B cell (primary cell): ENCODE measurements around the gene THSD4. TPM values are rescaled to one million over a fixed set of nuclear protein-coding genes. Genes with fewer than 3 reads are reported as not detected.

Experiments used
- ATAC-seq: fragments of 200-7000 bp; cut with Tn5 transposase; one replicate; pipeline ENCODE4 v1.10.0; 2021; ENCODE audit warnings: low read depth, mild to moderate bottlenecking, moderate number of reproducible peaks, moderate library complexity
- CTCF ChIA-PET: fragments of 350-600 bp; sonication (Branson Sonifier 250); formaldehyde crosslinking; loops from one replicate; lab custom pipeline; 2021; ENCODE audit warnings: antibody characterized with exemption, inconsistent platforms; lab: Charles Lee
- POLR2A ChIA-PET: fragments of 350-600 bp; sonication (Branson Sonifier 250); formaldehyde crosslinking; loops from one replicate; lab custom pipeline; 2021; ENCODE audit warnings: antibody characterized with exemption; lab: Charles Lee
- DNase-seq: peaks from one replicate; pipeline ENCODE4 v3.0.0; 2013
- H2AFZ ChIP-seq: 2 replicates; pipeline ENCODE4 v1.6.1; 2012; ENCODE audit warnings: mild to moderate bottlenecking, low read depth, low read length; ENCODE audit not compliant: insufficient read depth, poor library complexity, severe bottlenecking
- H3K27ac ChIP-seq, 2 donors: 1 replicate in 1 of 2; 2 replicates in 1 of 2; pipeline ENCODE4 v1.5.1; 2012 to 2013; ENCODE audit warnings: low read length in 2 of 2, mild to moderate bottlenecking in 2 of 2, moderate library complexity in 1 of 2
- H3K27me3 ChIP-seq, 4 experiments: fragments of 200-600 bp in 1 of 4; sonication (generic) in 1 of 4; replicated peaks in 1 of 4; 1 replicate in 2 of 4; 2 replicates in 2 of 4; pipeline versions ENCODE4 v1.6.1 to v1.7.0; 2013 to 2016; ENCODE audit warnings: low read length in 3 of 4, mild to moderate bottlenecking in 2 of 4, mixed read lengths in 1 of 4, moderate library complexity in 1 of 4; ENCODE audit not compliant: insufficient read depth in 4 of 4, control insufficient read depth in 3 of 4; ENCODE audit errors: control extremely low read depth in 1 of 4
- H3K36me3 ChIP-seq, 2 experiments: replicated peaks in 1 of 2; 1 replicate in 1 of 2; 2 replicates in 1 of 2; pipeline versions ENCODE4 v1.6.1 to v1.7.1; 2013; ENCODE audit warnings: low read length in 1 of 2; ENCODE audit not compliant: insufficient read depth in 2 of 2, control insufficient read depth in 1 of 2; ENCODE audit errors: control extremely low read depth in 1 of 2, extremely low read depth in 1 of 2
- H3K4me1 ChIP-seq, 2 donors: fragments of 200-600 bp in 1 of 2; sonication (generic) in 1 of 2; 1 replicate in 1 of 2; 2 replicates in 1 of 2; pipeline versions ENCODE4 v1.5.1 to v1.6.1; 2013 to 2017; ENCODE audit warnings: low read length in 2 of 2; ENCODE audit not compliant: control insufficient read depth in 2 of 2, insufficient read depth in 2 of 2
- H3K4me2 ChIP-seq: replicated peaks from 2 replicates; pipeline ENCODE3; 2012; ENCODE audit warnings: mild to moderate bottlenecking, low read depth, low read length; ENCODE audit not compliant: poor library complexity, severe bottlenecking
- H3K4me3 ChIP-seq, 5 experiments: fragments of 200-600 bp in 1 of 5; sonication (generic) in 1 of 5; 1 replicate in 3 of 5; 2 replicates in 2 of 5; pipeline versions ENCODE4 v1.5.1 to v1.7.0; 2011 to 2016; ENCODE audit warnings: low read length in 4 of 5, mild to moderate bottlenecking in 4 of 5, low read depth in 2 of 5, control low read depth in 1 of 5, moderate library complexity in 1 of 5; ENCODE audit not compliant: insufficient read depth in 1 of 5; ENCODE audit errors: control extremely low read depth in 1 of 5, extremely low read depth in 1 of 5
- H3K79me2 ChIP-seq: fragments of 200-600 bp; sonication (generic); one replicate; pipeline ENCODE4 v1.6.0; 2016; ENCODE audit warnings: low read length; ENCODE audit not compliant: control insufficient read depth, insufficient read depth
- H3K9ac ChIP-seq: fragments of 200-600 bp; sonication (generic); 2 replicates; pipeline ENCODE4 v1.6.1; 2017; ENCODE audit warnings: mild to moderate bottlenecking, low read length, moderate library complexity
- H3K9me3 ChIP-seq, 3 donors: one replicate each; pipeline versions ENCODE4 v1.6.1 to v1.7.1; 2013; ENCODE audit warnings: low read length in 2 of 3; ENCODE audit not compliant: control insufficient read depth in 2 of 3, insufficient read depth in 1 of 3; ENCODE audit errors: control extremely low read depth in 1 of 3
- H4K20me1 ChIP-seq: 2 replicates; pipeline ENCODE4 v1.6.0; 2012; ENCODE audit warnings: mild to moderate bottlenecking, low read length; ENCODE audit not compliant: insufficient read depth, control insufficient read depth, poor library complexity, severe bottlenecking
- H3K27ac Mint-ChIP-seq: one replicate; pipeline ENCODE4 v1.8.0; 2021; ENCODE audit warnings: mixed read lengths
- H3K27me3 Mint-ChIP-seq: one replicate; pipeline ENCODE4 v1.8.0; 2021; ENCODE audit warnings: mixed read lengths
- H3K4me1 Mint-ChIP-seq: one replicate; pipeline ENCODE4 v1.8.0; 2021; ENCODE audit warnings: mixed read lengths
- H3K4me3 Mint-ChIP-seq: one replicate; pipeline ENCODE4 v1.8.0; 2021; ENCODE audit warnings: mixed read lengths
- H3K9me3 Mint-ChIP-seq: one replicate; pipeline ENCODE4 v1.8.0; 2022; ENCODE audit warnings: mixed read lengths; ENCODE audit not compliant: insufficient read depth
- EZH2 ChIP-seq: IDR thresholded peaks from 2 replicates; pipeline ENCODE4 v1.6.1; 2012; ENCODE audit warnings: borderline replicate concordance, low read depth, mild to moderate bottlenecking, moderate library complexity, low read length; ENCODE audit not compliant: insufficient read depth, poor library complexity, severe bottlenecking
- WGBS: methylation state at CpG from one replicate; pipeline ENCODE4 v1.1.5; 2013; ENCODE audit warnings: missing lambda C conversion rate; ENCODE audit not compliant: insufficient coverage; 5-methylcytosine and 5-hydroxymethylcytosine counted together
- intact Hi-C: fragments of 100-400 bp; cut with micrococcal nuclease; formaldehyde crosslinking; loops from one replicate; pipeline ENCODE4 v1.10.0; 2022
- polyA plus RNA-seq: library from polyadenylated mRNA; depleted of rRNA; stranded (reverse); fragments of >200 nt; gene quantifications from 2 replicates; pipeline ENCODE4 v1.2.3, GENCODE V29; 2012
- total RNA-seq, 2 donors: library from RNA; stranded (reverse); fragments of 120-200 nt in 1 of 2; gene quantifications; 1 replicate in 1 of 2; 2 replicates in 1 of 2; pipeline versions ENCODE4 v1.2.3 to v1.2.4, GENCODE V29; 2013 to 2022
- TF ChIP-seq, protein P1 (sequence below): fragments of 200-600 bp; IDR thresholded peaks from one replicate; pipeline ENCODE4 v1.8.0; 2022; ENCODE audit warnings: antibody characterized with exemption, mild to moderate bottlenecking

Gene THSD4
- total and polyA plus RNA-seq, 2 donors (not counting 1 experiment from before 2014, with no cell fraction given) = not detected

DNA sequence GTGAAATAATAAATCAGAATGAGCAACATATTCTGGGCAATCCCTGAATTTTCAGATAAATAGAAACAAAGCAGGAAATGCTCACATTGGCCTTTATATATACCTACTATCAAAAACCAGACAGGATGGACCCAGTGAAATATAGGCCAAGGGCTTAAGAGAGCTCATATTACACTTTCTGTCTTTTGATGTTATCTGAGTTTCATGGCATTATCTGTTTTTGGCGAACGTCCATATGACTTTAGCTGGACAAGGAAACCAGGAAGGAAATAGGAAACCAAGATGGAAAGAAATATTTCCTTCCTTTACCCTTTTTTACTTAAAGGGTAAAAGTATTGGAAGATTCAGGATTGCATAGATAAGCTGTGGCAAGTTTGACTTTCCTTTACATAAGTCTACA, 274.8 kb downstream of the THSD4 start:
- WGBS = no CpG with 5 or more reads among the region's 2 CpGs
- no peak overlapping the region for H3K9ac ChIP-seq
- intact Hi-C loops = no loop called here

DNA sequence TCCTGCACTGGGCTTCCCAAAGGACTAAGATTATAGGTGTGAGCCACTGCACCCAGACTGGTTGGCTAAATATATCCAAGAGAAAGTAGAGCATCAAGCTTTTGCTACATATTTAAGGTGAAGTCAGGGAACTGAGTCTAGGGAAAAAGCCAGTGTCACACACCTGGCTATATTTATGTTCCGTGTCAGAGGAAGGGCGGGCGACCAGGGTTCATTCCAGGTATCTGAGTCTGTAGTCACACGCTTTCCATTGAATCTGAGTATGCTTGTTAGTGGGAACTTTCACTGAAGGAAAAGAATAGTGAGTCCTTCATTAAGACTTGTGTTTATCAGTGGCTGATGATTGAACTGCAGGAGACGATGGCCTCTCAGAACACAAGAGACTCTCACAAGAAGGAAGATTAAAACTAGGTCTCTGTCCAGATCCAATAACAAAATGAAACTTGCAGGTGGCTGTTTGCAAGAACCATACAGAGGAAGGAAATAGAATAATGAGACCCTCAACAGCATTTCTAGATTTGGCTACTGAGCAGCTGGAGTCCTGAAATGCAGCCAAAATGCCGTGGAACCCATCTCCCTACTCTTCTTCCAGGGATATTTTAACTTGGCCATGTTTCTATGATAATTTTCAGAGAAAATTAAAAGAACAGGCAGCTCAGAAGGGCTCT, 276.3 kb downstream of the THSD4 start:
- Histone ChIP-seq H4K20me1 (no peaks in the 10 kb centered on the region), H3K79me2 (no peaks in the 10 kb centered on the region), H3K27me3 (peaks cover 0 to 13% (median 4%) of the 10 kb centered on the region in 4 experiments), H3K4me3 (no peak overlapping the region), H3K36me3 (no peaks in the 10 kb centered on the region), H3K4me2 (no peak overlapping the region), H3K9ac (no peak overlapping the region), H3K4me1 (no peaks in the 10 kb centered on the region), H3K27ac (no peak overlapping the region), H2AFZ (no peak overlapping the region), H3K9me3 (peaks cover 0 to 2% (median 0%) of the 10 kb centered on the region in 3 donors)
- no peak overlapping the region for H3K4me3 Mint-ChIP-seq
- intact Hi-C loops = no loop called here
- 93% methylated on average over 4 of the region's 6 CpGs for WGBS
- TF ChIP-seq, protein P1, sequence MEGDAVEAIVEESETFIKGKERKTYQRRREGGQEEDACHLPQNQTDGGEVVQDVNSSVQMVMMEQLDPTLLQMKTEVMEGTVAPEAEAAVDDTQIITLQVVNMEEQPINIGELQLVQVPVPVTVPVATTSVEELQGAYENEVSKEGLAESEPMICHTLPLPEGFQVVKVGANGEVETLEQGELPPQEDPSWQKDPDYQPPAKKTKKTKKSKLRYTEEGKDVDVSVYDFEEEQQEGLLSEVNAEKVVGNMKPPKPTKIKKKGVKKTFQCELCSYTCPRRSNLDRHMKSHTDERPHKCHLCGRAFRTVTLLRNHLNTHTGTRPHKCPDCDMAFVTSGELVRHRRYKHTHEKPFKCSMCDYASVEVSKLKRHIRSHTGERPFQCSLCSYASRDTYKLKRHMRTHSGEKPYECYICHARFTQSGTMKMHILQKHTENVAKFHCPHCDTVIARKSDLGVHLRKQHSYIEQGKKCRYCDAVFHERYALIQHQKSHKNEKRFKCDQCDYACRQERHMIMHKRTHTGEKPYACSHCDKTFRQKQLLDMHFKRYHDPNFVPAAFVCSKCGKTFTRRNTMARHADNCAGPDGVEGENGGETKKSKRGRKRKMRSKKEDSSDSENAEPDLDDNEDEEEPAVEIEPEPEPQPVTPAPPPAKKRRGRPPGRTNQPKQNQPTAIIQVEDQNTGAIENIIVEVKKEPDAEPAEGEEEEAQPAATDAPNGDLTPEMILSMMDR = no peak
- TF ChIP-seq EZH2 = no peak
- H3K27ac Mint-ChIP-seq = no peak overlapping the region
- no peak for ATAC-seq
- DNase-seq = no peak
- ChIA-PET CTCF (no interaction called here), POLR2A (no interaction called here)
- H3K9me3 Mint-ChIP-seq = peaks cover 7% of the 10 kb centered on the region
- peaks cover 39% of the 10 kb centered on the region for H3K27me3 Mint-ChIP-seq
- H3K4me1 Mint-ChIP-seq = no peaks in the 10 kb centered on the region

More for the DNA sequence above, 274.8 kb downstream of the THSD4 start:
- H3K27ac Mint-ChIP-seq = no peak overlapping the region
- Histone ChIP-seq H3K79me2 (no peaks in the 10 kb centered on the region), H3K27me3 (peaks cover 0 to 12% (median 4%) of the 10 kb centered on the region in 4 experiments), H2AFZ (no peak overlapping the region), H3K36me3 (no peaks in the 10 kb centered on the region), H3K4me3 (no peak overlapping the region), H4K20me1 (no peaks in the 10 kb centered on the region), H3K4me1 (no peaks in the 10 kb centered on the region), H3K27ac (no peak overlapping the region), H3K4me2 (no peak overlapping the region), H3K9me3 (peaks cover 0 to 2% (median 0%) of the 10 kb centered on the region in 3 donors)
- ChIA-PET CTCF (interaction anchor here (0.6 kb wide), 1 partner anchor 539 kb away, joined by 3 read pairs; no protein-coding TSS in a partner anchor), POLR2A (no interaction called here)
- peaks cover 38% of the 10 kb centered on the region for H3K27me3 Mint-ChIP-seq
- peaks cover 7% of the 10 kb centered on the region for H3K9me3 Mint-ChIP-seq
- no peak overlapping the region for H3K4me3 Mint-ChIP-seq
- TF ChIP-seq EZH2 = no peak
- TF ChIP-seq, protein P1 = no peak
- ATAC-seq (no peak), DNase-seq (no peak)
- H3K4me1 Mint-ChIP-seq = no peaks in the 10 kb centered on the region
